GM18505 (cell line): ENCODE results near the gene CDH4.

ENCODE experiments used
- ATAC-seq: cut with Tn5 transposase; IDR thresholded peaks from one replicate; pipeline ENCODE4 v1.9.1; 2021; ENCODE audit not compliant: unreplicated experiment
- POLR2A ChIP-seq: IDR thresholded peaks from 4 replicates; pipeline ENCODE4 v1.6.1; 2011; ENCODE audit warnings: borderline replicate concordance; ENCODE audit not compliant: insufficient read depth, insufficient read length; ENCODE audit errors: extremely low read depth

Gene CDH4

GRCh38 chr20:61866165-61866564 lies 614.1 kb downstream of the CDH4 start:
- no peak for ATAC-seq
- TF ChIP-seq POLR2A = no peak

DNA sequence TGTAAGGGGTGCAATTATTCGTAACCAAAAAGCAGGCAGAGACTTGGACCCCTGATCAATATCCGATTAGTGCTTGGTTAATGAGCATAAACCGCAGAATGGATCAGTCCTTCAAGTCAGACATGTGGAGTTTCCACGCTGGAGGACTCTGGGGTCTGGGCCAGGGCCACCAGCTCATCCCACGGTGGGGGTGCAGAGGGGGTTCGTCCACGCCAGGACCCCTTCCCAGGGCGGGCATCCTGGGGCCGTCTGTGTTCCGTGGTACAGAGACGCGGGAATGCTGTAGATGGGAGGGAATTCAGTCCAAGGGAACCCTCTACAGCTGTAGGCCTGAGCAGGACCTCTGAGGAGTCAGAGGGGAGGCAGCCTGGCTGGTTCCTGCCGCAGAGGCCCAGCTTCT lies 615.9 kb downstream of the CDH4 start:
- TF ChIP-seq POLR2A = no peak
- no peak for ATAC-seq

- no peak for TF ChIP-seq POLR2A
- ATAC-seq = no peak
Observed at GRCh38 chr20:61868466-61869090, 616.5 kb downstream of the CDH4 start.

DNA sequence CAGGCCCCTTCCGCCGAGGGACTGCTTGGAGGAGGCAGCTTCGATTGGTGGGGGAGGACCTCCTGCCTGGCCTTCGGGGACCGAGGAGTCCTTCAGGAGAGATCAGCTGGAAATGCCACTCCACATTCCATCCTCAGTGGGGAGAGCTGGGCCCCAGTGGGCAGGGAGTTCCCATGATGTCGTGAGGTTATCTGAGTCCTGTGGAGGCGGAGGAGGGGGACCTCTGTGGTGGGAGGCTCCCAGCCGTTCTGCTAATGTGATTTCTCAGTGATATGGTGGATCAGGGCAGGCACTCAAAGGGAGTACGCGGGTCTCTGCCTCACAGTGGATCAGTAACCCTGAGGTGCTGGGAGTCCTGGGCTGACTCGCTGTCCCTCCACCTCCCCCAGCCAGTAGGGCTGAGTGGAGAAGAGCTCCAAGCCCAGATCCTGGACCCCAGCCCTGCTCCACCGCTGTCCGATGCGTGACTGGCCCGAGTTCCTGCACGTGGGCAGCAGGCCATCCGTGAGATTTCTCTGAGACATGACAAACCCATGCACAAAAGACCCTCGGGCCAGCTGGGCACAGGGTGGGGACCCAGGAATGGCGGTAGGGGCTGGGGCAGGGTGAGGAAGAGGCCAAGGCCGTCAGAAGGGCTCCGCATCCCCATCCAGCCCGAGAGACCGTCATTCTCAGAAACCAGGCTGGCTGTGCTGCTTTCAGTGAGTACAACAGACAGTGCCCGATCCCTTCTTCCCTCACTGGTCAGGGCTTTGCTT lies 617.9 kb downstream of the CDH4 start:
- no peak for ATAC-seq
- no peak for TF ChIP-seq POLR2A

GRCh38 chr20:61871160-61871559 lies 619.1 kb downstream of the CDH4 start:
- ATAC-seq = no peak
- TF ChIP-seq POLR2A = no peak

DNA sequence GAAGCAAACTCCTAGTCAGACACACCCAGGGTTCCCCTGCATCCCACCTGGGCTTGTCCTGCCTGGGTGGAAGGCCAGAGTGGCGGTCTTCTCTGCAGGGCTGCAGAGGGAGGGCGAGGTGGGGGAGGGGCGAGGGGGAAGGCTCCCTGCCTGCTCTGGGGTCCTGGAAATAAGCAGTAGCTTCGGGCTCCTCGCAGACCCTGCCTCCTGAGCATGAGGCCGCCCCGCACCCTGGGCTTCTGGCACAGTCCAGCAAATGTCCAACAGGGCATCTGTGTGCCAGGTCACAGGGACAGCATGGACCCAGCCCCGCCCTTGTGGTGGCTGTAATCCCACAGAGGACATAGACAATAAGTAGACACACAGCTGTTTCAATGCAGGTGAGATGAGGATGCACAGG lies 619.9 kb downstream of the CDH4 start:
- no peak for TF ChIP-seq POLR2A
- no peak for ATAC-seq

DNA sequence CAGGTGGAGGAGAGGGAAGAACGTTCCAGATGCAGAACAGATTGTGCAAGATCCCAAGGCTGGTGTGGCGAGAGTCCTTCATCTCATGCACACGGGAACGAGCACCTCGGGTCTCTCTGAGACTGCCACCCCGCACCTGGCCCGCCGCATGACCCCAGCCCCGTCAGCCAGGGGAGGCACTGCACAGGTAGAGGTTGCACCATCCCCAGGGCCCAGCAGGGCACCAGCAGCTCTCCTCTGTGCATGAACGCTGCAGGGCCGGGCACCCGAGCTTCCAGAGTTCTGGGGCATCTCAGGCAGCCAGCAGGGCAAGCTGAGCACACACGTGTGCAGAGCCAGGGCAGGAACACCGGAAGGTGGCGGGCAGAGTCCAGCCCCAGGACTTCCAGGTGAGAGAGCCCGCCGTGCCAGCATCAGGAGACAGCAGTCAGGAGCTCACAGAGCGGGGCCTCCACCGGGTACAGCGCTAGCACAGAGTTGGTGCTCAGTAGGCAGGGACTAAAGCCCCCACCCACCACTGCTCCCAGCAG lies 620.4 kb downstream of the CDH4 start:
- no peak for TF ChIP-seq POLR2A

GRCh38 chr20:61873651-61874420 lies 621.8 kb downstream of the CDH4 start:
- TF ChIP-seq POLR2A = no peak
- ATAC-seq = no peak

More for the DNA sequence above, 620.4 kb downstream of the CDH4 start:
- no peak for ATAC-seq

DNA sequence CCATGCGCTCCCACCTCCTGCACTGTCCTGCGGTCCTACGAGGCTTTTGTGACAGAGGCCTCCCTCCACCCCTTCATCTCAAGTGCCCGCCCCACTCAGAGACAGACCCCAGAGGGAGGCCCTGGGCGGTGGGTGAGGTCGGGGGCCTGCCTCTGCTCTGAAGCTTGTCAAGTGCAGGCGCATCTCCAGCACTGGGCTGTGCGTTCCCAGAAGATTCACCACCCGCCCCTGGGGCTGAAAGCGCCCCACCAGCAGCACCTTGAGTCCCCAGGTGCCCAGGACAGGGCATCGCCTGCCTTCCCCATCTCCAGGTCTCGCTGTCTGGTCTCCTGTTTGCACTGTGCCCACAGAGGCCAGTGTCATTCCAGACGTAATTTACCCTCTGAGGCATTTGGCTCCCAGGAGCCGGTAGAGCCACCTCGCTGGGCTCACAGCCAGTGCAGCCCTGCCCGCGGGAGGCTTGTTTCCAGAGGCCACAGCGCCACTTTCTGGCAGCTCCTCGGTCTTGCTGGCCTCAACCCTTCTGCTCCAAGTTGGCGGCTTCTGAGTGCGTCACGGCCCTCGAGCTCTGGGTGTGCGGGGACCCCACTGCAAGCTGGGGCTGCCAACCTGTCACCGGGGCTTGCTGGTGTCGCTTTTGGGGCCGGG lies 622.5 kb downstream of the CDH4 start:
- no peak for TF ChIP-seq POLR2A
- no peak for ATAC-seq

DNA sequence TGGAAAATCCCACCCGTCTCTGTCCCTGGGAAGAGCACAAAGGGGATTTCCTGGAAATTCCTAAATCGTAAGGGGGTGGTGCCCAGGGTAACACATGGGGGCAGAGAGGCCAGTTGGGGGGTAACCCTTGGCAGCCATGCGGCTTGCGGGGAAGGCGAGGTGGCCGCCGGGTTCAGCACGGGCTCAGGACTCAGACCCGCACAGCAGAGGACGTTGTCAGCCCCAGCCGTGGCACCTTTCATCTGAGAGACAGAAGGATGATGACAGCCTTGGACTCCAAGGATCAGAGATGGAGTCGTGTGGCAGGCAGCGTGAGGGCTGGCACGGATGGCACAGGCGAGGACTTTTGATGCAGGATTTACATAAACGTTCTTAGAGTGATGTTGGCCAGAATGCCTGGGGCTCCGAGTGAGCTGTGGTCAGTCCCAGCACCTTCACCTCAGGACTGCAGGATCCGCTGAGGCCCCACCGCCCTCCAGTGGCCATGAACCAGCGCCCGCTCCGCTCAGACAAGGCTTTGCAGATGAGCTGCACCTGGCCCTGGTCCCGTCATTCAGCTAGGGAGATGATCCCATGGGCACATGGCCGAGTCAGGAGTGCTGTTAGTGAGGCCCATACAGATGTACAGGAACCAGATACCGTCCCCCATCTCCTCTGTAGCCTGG lies 623.3 kb downstream of the CDH4 start:
- no peak for ATAC-seq
- TF ChIP-seq POLR2A = no peak

DNA sequence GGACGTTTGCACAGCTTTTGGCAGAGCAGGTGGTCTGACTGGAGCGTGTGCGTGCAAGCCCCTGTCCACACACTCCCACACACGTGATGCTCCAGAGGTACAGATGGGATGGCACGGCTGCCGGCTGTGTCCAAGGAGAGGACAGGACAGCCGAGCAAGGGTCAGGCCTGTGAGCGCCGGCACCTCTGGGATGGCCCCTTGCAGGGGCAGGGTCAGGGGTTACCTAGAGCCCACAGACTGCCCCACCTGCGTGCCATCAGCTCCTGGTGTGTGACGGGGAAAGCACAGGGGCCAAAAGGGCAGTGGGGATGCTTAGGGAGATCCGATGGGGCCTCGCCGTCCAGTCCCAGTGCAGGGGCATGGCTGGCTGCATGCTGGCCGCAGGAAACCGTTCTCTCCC lies 623.9 kb downstream of the CDH4 start:
- no peak for ATAC-seq
- no peak for TF ChIP-seq POLR2A

GRCh38 chr20:61876952-61877728 lies 625.1 kb downstream of the CDH4 start:
- no peak for ATAC-seq
- no peak for TF ChIP-seq POLR2A
